K562 (cell line): ENCODE data around the gene LHX3. TPM values are rescaled to one million over a fixed set of nuclear protein-coding genes. Genes with fewer than 3 reads are reported as not detected.

Source experiments
- ATAC-seq: fragments of 200-7000 bp; cut with Tn5 transposase; 3 replicates; pipeline ENCODE4 v1.9.1; 2020; ENCODE audit warnings: moderate library complexity
- BruUV-seq: library from RNA; stranded (reverse); fragments of 400-500 nt; replicated peaks from 2 replicates; lab custom pipeline; 2021; lab: Mats Ljungman, UMichigan
- CTCF ChIA-PET: fragments of 300-600 bp; formaldehyde crosslinking; extraction: SDS; loops from one replicate; lab custom pipeline; 2021; ENCODE audit warnings: low intra/inter-chr PET ratio; lab: Yijun Ruan, JAX
- POLR2A ChIA-PET: fragments of 300-600, 350-650 bp; sonication (Branson Sonifier 250); formaldehyde crosslinking; extraction: SDS; loops from one replicate; lab custom pipeline; 2021; ENCODE audit warnings: antibody characterized with exemption, inconsistent platforms; lab: Yijun Ruan, JAX
- DNase-seq, 4 experiments: peaks; one replicate each; pipeline versions ENCODE4 v3.0.0 to v3.0.0-alpha.2; 2011 to 2018; ENCODE audit warnings: low spot score in 3 of 4, mixed read lengths in 3 of 4; ENCODE audit errors: extremely low read depth in 1 of 4
- FAIRE-seq: peaks from 2 replicates; lab custom pipeline; 2011; peaks lifted over from hg19 to GRCh38; lab: Jason Lieb, UNC
- H2AFZ ChIP-seq: 2 replicates; pipeline ENCODE4 v1.6.0; 2011; ENCODE audit warnings: low read depth, low read length, control low read depth, inconsistent platforms
- H3K27ac ChIP-seq: fragments of 200-600 bp; 3 replicates; pipeline ENCODE4 v1.8.0; 2011; ENCODE audit warnings: low read depth, mild to moderate bottlenecking, control low read depth, inconsistent platforms, low read length, moderate library complexity, mixed read lengths; ENCODE audit errors: extremely low read depth
- H3K27me3 ChIP-seq, 2 experiments: fragments of 300-600 bp in 1 of 2; 2 replicates in 1 of 2; 3 replicates in 1 of 2; pipeline versions ENCODE4 v1.6.0 to v1.8.0; 2011; ENCODE audit warnings: inconsistent platforms in 2 of 2, low read length in 2 of 2, mild to moderate bottlenecking in 1 of 2, mixed read lengths in 1 of 2, moderate library complexity in 1 of 2; ENCODE audit not compliant: control insufficient read depth in 2 of 2, insufficient read depth in 2 of 2
- H3K36me3 ChIP-seq: fragments of 300-600 bp; 3 replicates; pipeline ENCODE4 v1.8.0; 2011; ENCODE audit warnings: mild to moderate bottlenecking, low read length, inconsistent platforms; ENCODE audit not compliant: control insufficient read depth, insufficient read depth
- H3K4me1 ChIP-seq, 2 experiments: fragments of 200-600 bp in 1 of 2; replicated peaks in 1 of 2; 2 replicates in 1 of 2; 3 replicates in 1 of 2; pipeline versions ENCODE4 v1.5.1 to v1.8.0; 2011; ENCODE audit warnings: inconsistent platforms in 2 of 2, low read length in 2 of 2, mild to moderate bottlenecking in 1 of 2, mixed read lengths in 1 of 2, moderate library complexity in 1 of 2; ENCODE audit not compliant: control insufficient read depth in 2 of 2, insufficient read depth in 2 of 2
- H3K4me2 ChIP-seq: 2 replicates; pipeline ENCODE4 v1.6.1; 2011; ENCODE audit warnings: low read length, control low read depth, inconsistent platforms, mixed read lengths; ENCODE audit not compliant: insufficient read depth
- H3K4me3 ChIP-seq: fragments of 200-600 bp; sonication (generic), shearing (Covaris generic); 2 replicates; pipeline ENCODE4 v1.5.1; 2016; ENCODE audit warnings: control low read depth, inconsistent platforms
- H3K79me2 ChIP-seq: fragments of 200-600 bp; 3 replicates; pipeline ENCODE4 v1.8.0; 2011; ENCODE audit warnings: low read length, inconsistent platforms; ENCODE audit not compliant: control insufficient read depth, insufficient read depth
- H3K9ac ChIP-seq, 2 experiments: 2 replicates each; pipeline versions ENCODE4 v1.6.0 to v1.6.1; 2011; ENCODE audit warnings: low read depth in 2 of 2, low read length in 2 of 2, control low read depth in 1 of 2, inconsistent platforms in 1 of 2, mild to moderate bottlenecking in 1 of 2, mixed read lengths in 1 of 2; ENCODE audit not compliant: insufficient read depth in 1 of 2
- H3K9me1 ChIP-seq: one replicate; pipeline ENCODE4 v1.6.0; 2011; ENCODE audit warnings: inconsistent platforms, mild to moderate bottlenecking, low read length, moderate library complexity; ENCODE audit not compliant: control insufficient read depth, insufficient read depth
- H3K9me3 ChIP-seq: replicated peaks from 2 replicates; pipeline ENCODE4 v1.5.1; 2011; ENCODE audit warnings: low read depth, low read length, inconsistent platforms; ENCODE audit not compliant: control insufficient read depth, insufficient read depth
- H4K20me1 ChIP-seq: replicated peaks from 2 replicates; pipeline ENCODE4 v1.6.1; 2011; ENCODE audit warnings: low read length, inconsistent platforms, mixed read lengths; ENCODE audit not compliant: control insufficient read depth, insufficient read depth
- CBFA2T2 ChIP-seq: fragments of 450-650 bp; conservative IDR thresholded peaks from 2 replicates; pipeline ENCODE4 v1.6.1; 2017; ENCODE audit warnings: mild to moderate bottlenecking
- CEBPG ChIP-seq, 3 experiments: fragments of 200-800 bp in 1 of 3; sonication (Bioruptor generic) in 1 of 3; sonication (generic) in 1 of 3; formaldehyde crosslinking in 1 of 3; IDR thresholded peaks in 2 of 3; conservative IDR thresholded peaks in 1 of 3; 2 replicates each; pipeline versions ENCODE4 v1.6.1 to v1.8.0; 2016 to 2022; ENCODE audit warnings: missing compliant biosample characterization in 2 of 3, missing genetic modification characterization in 2 of 3, mild to moderate bottlenecking in 1 of 3, missing genetic modification reagents in 1 of 3
- CXXC5 ChIP-seq: fragments of 250-450 bp; sonication (Bioruptor Pico); IDR thresholded peaks from 2 replicates; pipeline ENCODE4 v1.8.0; 2022; ENCODE audit warnings: inconsistent platforms, mild to moderate bottlenecking, moderate library complexity
- EP300 ChIP-seq: IDR thresholded peaks from 2 replicates; pipeline ENCODE4 v1.6.1; 2012; ENCODE audit warnings: low read length, improper control_type of control experiment
- GATA2 ChIP-seq: sonication (generic); formaldehyde crosslinking; IDR thresholded peaks from 2 replicates; pipeline ENCODE4 v1.4.0; 2020; ENCODE audit warnings: mild to moderate bottlenecking, missing genetic modification reagents
- HSF4 ChIP-seq: fragments of 250-450 bp; sonication (Bioruptor Pico); IDR thresholded peaks from 2 replicates; pipeline ENCODE4 v2.1.2; 2022; ENCODE audit warnings: mild to moderate bottlenecking, moderate library complexity, borderline replicate concordance
- JUND ChIP-seq, 2 experiments: IDR thresholded peaks; 2 replicates in 1 of 2; 3 replicates in 1 of 2; pipeline ENCODE4 v1.6.1; 2011; ENCODE audit warnings: borderline replicate concordance in 2 of 2, low read depth in 2 of 2, low read length in 2 of 2, improper control_type of control experiment in 1 of 2, missing biosample characterization in 1 of 2, missing genetic modification characterization in 1 of 2, missing genetic modification reagents in 1 of 2
- NCOR1 ChIP-seq: fragments of 450-650 bp; IDR thresholded peaks from 2 replicates; pipeline ENCODE4 v1.6.1; 2016; ENCODE audit warnings: mild to moderate bottlenecking, moderate library complexity
- NFE2 ChIP-seq: IDR thresholded peaks from 2 replicates; pipeline ENCODE4 v1.6.1; 2014; ENCODE audit warnings: antibody characterized with exemption, low read depth
- NR4A1 ChIP-seq, 2 experiments: fragments of 250-450 bp in 1 of 2; fragments of 450-650 bp in 1 of 2; sonication (Bioruptor Pico) in 1 of 2; IDR thresholded peaks; 2 replicates each; pipeline versions ENCODE4 v1.4.0 to v1.6.1; 2016 to 2020; ENCODE audit warnings: mild to moderate bottlenecking in 2 of 2, missing compliant biosample characterization in 1 of 2, missing genetic modification characterization in 1 of 2, moderate library complexity in 1 of 2
- POLR2AphosphoS5 ChIP-seq: IDR thresholded peaks from 2 replicates; pipeline ENCODE4 v1.6.1; 2011; ENCODE audit warnings: mild to moderate bottlenecking, low read depth, low read length, moderate library complexity; ENCODE audit not compliant: control insufficient read depth, insufficient read depth
- TAL1 ChIP-seq: fragments of 450-650 bp; IDR thresholded peaks from 2 replicates; pipeline ENCODE4 v1.6.1; 2016; ENCODE audit warnings: mild to moderate bottlenecking
- TRIM24 ChIP-seq, 2 experiments: fragments of 450-650 bp; IDR thresholded peaks; 2 replicates each; pipeline ENCODE4 v1.6.1; 2016
- ZNF175 ChIP-seq: fragments of 200-800 bp; sonication (Bioruptor generic); IDR thresholded peaks from 2 replicates; pipeline ENCODE4 v1.6.1; 2016; ENCODE audit warnings: low read depth, mild to moderate bottlenecking, missing genetic modification characterization, missing compliant biosample characterization
- WGBS: fragments of 100-300 bp; shearing (Covaris generic); methylation state at CpG from one replicate; pipeline ENCODE4 v1.1.6; 2016; ENCODE audit warnings: low coverage, mixed read lengths; ENCODE audit not compliant: insufficient coverage; ENCODE audit errors: missing lambda C conversion rate; 5-methylcytosine and 5-hydroxymethylcytosine counted together
- in situ Hi-C: fragments of 300-500 bp; cut with MboI; formaldehyde crosslinking; loops from 4 replicates; pipeline ENCODE4 v1.15.0; 2018; ENCODE audit warnings: inconsistent platforms, mixed read lengths
- intact Hi-C: fragments of 100-400 bp; cut with micrococcal nuclease; formaldehyde crosslinking; loops from 2 replicates; pipeline ENCODE4 v1.14.2; 2022
- polyA plus RNA-seq, 8 experiments: library from polyadenylated mRNA; depleted of rRNA in 4 of 8; stranded (reverse) in 5 of 8; unstranded in 3 of 8; fragments of >200 nt; fragmentation: Nextera tagmentation in 2 of 8; fragmentation: Illumina TruSeq in 1 of 8; extraction: Ambion mirVana in 2 of 8; extraction: Trizol in 1 of 8; gene quantifications; 2 replicates each; pipeline versions ENCODE4 v1.2.1 to v1.2.3, GENCODE V29; 2011 to 2014; ENCODE audit warnings: inconsistent platforms in 1 of 8, missing spikeins in 1 of 8
- total RNA-seq, 7 experiments: library from RNA; depleted of rRNA in 6 of 7; stranded (reverse); fragments of >200 nt in 6 of 7; fragmentation: Illumina TruSeq in 2 of 7; extraction: Trizol in 2 of 7; gene quantifications; 2 replicates each; pipeline versions ENCODE4 v1.2.1 to v1.2.3, GENCODE V29; 2011 to 2021; ENCODE audit warnings: low replicate concordance in 1 of 7
- TF ChIP-seq, protein P1 (sequence below): sonication (generic); formaldehyde crosslinking; IDR thresholded peaks from 2 replicates; pipeline ENCODE4 v1.8.0; 2022; ENCODE audit warnings: mild to moderate bottlenecking, low read depth, missing genetic modification reagents
- TF ChIP-seq, protein P2 (sequence below): fragments of 200-800 bp; sonication (Bioruptor generic); IDR thresholded peaks from 2 replicates; pipeline ENCODE4 v1.6.1; 2017; ENCODE audit warnings: missing genetic modification characterization, missing compliant biosample characterization
- TF ChIP-seq, protein P3 (sequence below): fragments of 200-800 bp; sonication (Bioruptor generic); IDR thresholded peaks from 2 replicates; pipeline ENCODE4 v1.6.1; 2017; ENCODE audit warnings: missing genetic modification characterization, missing compliant biosample characterization

Gene LHX3
- total and polyA plus RNA-seq, 9 of the 15 experiments (the other 6 are each of a cell fraction or from before 2014, with no cell fraction given): 0.09 TPM; not detected in 8

DNA sequence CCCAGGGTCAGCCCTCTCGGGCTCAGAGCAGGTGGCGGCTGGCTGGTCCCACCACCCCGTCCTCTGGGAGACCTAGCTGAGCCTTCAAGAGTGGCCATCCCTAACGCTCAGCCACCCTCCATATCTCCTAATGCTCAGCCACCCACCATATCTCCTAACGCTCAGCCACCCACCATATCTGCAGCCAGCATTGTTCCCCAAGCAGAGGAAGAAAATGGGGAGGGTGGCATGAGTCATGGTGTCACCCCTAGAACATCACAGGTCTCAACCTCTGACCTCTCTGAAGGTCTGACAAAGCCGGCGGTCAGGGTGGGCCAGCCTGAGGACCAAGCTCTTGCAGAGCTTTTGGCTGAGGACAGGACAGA is 14.7 kb downstream of the LHX3 start:
- CTCF ChIA-PET: no interaction called here
- FAIRE-seq: peak; percentile 54
- in situ Hi-C loops: no loop called here
- TF ChIP-seq TAL1 (peak; percentile 68; the same call in 1 of the 2 replicates), HSF4 (CRISPR knock-in tag) (0 out of 2 replicates have a peak, but pooled peaks have one; percentile 18), GATA2 (CRISPR knock-in tag) (peak; percentile 47; the same call in 1 of the 2 replicates), NR4A1 (CRISPR knock-in tag; IDR thresholded peaks at IDR 0.05) (no peak), NR4A1 (tag; IDR thresholded peaks at IDR 0.05) (no peak), NCOR1 (peak; percentile 62), ZNF175 (0 out of 2 replicates have a peak, but pooled peaks have one; percentile 57), NFE2 (0 out of 2 replicates have a peak, but pooled peaks have one; percentile 9), EP300 (peak; percentile 37; the same call in 1 of the 2 replicates), CEBPG (CRISPR knock-in tag; IDR thresholded peaks at IDR 0.05) (no peak), CEBPG (tag; conservative IDR thresholded peaks at IDR 0.05 in 1 of 2, IDR thresholded peaks at IDR 0.05 in 1 of 2) (no peak), CBFA2T2 (peak; percentile 80), POLR2AphosphoS5 (peak; percentile 70; the same call in 1 of the 2 replicates), TRIM24 (IDR thresholded peaks at IDR 0.05) (0 out of 4 replicates have a peak, but pooled peaks have one; percentile 33 to 44), JUND (IDR thresholded peaks at IDR 0.05; ENCODE audit: borderline replicate concordance, low read depth, low read length) (peak; percentile 93), JUND (tag; IDR thresholded peaks at IDR 0.05; ENCODE audit: borderline replicate concordance, low read depth, low read length) (peak; percentile 60; the same call in 1 of the 3 replicates), CXXC5 (CRISPR knock-in tag) (0 out of 2 replicates have a peak, but pooled peaks have one; percentile 21)
- TF ChIP-seq, protein P1, sequence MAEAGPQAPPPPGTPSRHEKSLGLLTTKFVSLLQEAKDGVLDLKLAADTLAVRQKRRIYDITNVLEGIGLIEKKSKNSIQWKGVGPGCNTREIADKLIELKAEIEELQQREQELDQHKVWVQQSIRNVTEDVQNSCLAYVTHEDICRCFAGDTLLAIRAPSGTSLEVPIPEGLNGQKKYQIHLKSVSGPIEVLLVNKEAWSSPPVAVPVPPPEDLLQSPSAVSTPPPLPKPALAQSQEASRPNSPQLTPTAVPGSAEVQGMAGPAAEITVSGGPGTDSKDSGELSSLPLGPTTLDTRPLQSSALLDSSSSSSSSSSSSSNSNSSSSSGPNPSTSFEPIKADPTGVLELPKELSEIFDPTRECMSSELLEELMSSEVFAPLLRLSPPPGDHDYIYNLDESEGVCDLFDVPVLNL (CRISPR knock-in tag): no peak
- TF ChIP-seq, protein P2, sequence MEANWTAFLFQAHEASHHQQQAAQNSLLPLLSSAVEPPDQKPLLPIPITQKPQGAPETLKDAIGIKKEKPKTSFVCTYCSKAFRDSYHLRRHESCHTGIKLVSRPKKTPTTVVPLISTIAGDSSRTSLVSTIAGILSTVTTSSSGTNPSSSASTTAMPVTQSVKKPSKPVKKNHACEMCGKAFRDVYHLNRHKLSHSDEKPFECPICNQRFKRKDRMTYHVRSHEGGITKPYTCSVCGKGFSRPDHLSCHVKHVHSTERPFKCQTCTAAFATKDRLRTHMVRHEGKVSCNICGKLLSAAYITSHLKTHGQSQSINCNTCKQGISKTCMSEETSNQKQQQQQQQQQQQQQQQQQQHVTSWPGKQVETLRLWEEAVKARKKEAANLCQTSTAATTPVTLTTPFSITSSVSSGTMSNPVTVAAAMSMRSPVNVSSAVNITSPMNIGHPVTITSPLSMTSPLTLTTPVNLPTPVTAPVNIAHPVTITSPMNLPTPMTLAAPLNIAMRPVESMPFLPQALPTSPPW (CRISPR knock-in tag): peak; percentile 74
- TF ChIP-seq, protein P3, sequence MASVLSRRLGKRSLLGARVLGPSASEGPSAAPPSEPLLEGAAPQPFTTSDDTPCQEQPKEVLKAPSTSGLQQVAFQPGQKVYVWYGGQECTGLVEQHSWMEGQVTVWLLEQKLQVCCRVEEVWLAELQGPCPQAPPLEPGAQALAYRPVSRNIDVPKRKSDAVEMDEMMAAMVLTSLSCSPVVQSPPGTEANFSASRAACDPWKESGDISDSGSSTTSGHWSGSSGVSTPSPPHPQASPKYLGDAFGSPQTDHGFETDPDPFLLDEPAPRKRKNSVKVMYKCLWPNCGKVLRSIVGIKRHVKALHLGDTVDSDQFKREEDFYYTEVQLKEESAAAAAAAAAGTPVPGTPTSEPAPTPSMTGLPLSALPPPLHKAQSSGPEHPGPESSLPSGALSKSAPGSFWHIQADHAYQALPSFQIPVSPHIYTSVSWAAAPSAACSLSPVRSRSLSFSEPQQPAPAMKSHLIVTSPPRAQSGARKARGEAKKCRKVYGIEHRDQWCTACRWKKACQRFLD: peak; percentile 39; the same call in 1 of the 2 replicates

More for the DNA sequence above, 14.7 kb downstream of the LHX3 start:
- ATAC-seq (peak; percentile 3; the same call in 1 of the 3 replicates), DNase-seq (peak; percentile 55 to 68 (median 58))
- Histone ChIP-seq H3K4me2 (no peak overlapping the region), H3K79me2 (no peaks in the 10 kb centered on the region), H3K9ac (no peak overlapping the region; a peak in 1 of 4 replicates), H3K27me3 (peaks cover 5 to 33% of the 10 kb centered on the region in 2 experiments; a peak in 4 of 5 replicates), H4K20me1 (no peaks in the 10 kb centered on the region; the same call in 1 of the 2 replicates), H3K27ac (no peak overlapping the region), H3K4me3 (no peak overlapping the region), H3K9me3 (no peaks in the 10 kb centered on the region), H3K9me1 (no peaks in the 10 kb centered on the region), H3K36me3 (no peaks in the 10 kb centered on the region), H2AFZ (no peak overlapping the region), H3K4me1 (peaks cover 28 to 63% of the 10 kb centered on the region in 2 experiments)
- no TSS peak for BruUV-seq
- intact Hi-C loops: no loop called here
- POLR2A ChIA-PET: interaction anchor here (0.6 to 1.1 kb wide), 3 partner anchors 25 to 1395 kb away, joined by 3 to 4 read pairs (median 3); no protein-coding TSS in a partner anchor
- WGBS: 12% methylated on average over 7 of the region's 7 CpGs
